IPS-20b (cell line): ENCODE data around the gene MST1.

Experiments used
- H3K27ac ChIP-seq: one replicate; pipeline ENCODE4 v1.5.1; 2013; ENCODE audit warnings: low read length
- H3K27me3 ChIP-seq: 2 replicates; pipeline ENCODE4 v1.6.1; 2013; ENCODE audit warnings: mild to moderate bottlenecking, low read length, inconsistent platforms; ENCODE audit not compliant: insufficient read depth
- H3K36me3 ChIP-seq: 2 replicates; pipeline ENCODE4 v1.6.1; 2013; ENCODE audit warnings: low read depth, mild to moderate bottlenecking, inconsistent platforms, low read length, moderate library complexity; ENCODE audit not compliant: insufficient read depth
- H3K4me1 ChIP-seq: 2 replicates; pipeline ENCODE4 v1.6.1; 2013; ENCODE audit warnings: mild to moderate bottlenecking, control low read depth, inconsistent platforms, low read length, moderate library complexity; ENCODE audit not compliant: insufficient read depth
- H3K4me3 ChIP-seq: 2 replicates; pipeline ENCODE4 v1.5.1; 2013; ENCODE audit warnings: mild to moderate bottlenecking, low read length, inconsistent platforms
- H3K9ac ChIP-seq: 2 replicates; pipeline ENCODE4 v1.6.1; 2013; ENCODE audit warnings: low read depth, mild to moderate bottlenecking, inconsistent platforms, low read length, moderate library complexity
- H3K9me3 ChIP-seq: 2 replicates; pipeline ENCODE4 v1.6.1; 2013; ENCODE audit warnings: mild to moderate bottlenecking, low read depth, low read length, inconsistent platforms; ENCODE audit not compliant: insufficient read depth

The MST1 gene

DNA sequence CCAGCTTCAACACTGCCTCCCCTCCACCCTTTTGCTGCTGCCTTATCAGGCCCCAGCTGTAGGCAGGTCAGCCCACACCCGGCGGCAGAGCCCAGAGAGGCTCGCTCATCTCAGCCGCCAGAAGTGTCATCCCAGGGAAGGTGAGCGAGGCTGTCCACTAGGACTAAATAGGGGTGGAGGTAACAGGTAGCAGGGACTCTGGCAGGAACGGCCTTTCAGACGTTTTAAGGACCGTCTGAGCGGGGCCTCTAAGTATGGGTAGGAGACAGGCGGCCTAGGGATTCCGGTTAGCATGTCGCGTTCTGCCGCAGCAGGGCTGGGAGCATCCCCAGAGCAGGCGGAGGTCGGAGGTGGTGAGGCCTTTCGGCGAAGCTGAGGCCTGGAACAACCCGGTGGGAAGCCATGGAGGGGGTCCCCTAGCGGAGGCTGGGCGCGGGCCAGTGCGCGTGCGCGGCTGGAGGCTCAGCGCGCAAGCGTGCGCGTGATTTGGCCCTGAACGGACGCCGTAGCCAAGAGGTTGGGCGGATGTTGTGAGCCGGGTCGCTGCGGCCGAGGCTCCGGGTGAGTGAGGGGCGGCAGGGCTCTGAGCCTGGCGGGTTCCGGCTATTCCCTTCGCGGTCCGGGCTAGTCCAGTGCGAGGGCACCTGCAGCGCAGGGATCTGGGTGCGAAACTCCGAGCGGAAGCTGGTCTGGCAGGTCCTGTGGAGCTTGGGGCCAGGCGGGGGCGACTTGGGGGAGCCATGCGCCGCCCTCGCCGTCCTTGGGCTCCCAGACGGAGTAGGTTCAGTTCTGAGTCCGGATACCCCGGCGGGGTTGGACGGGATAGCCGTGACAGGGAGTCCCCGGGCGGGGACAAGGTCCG lies at the start of gene MST1, which contains the start of gene RNF123:
Gene MST1 (minus strand): TSS at position 429 of the 862 bp plus-strand sequence. CDS start 783 bp downstream, outside the sequence.
Gene RNF123 (plus strand): TSS at position 512 of the 862 bp plus-strand sequence. CDS start 1,609 bp downstream, outside the sequence.
- Histone ChIP-seq H3K4me3 (peak within 1 kb of the TSS; percentile 89), H3K36me3 (0 out of 2 replicates have a peak, but pooled peaks cover 5% of the 10 kb centered on the region), H3K27ac (no peak within 1 kb of the TSS), H3K4me1 (no peaks in the 10 kb centered on the region), H3K9ac (peak within 1 kb of the TSS; percentile 88), H3K9me3 (no peaks in the 10 kb centered on the region), H3K27me3 (no peaks in the 10 kb centered on the region)

DNA sequence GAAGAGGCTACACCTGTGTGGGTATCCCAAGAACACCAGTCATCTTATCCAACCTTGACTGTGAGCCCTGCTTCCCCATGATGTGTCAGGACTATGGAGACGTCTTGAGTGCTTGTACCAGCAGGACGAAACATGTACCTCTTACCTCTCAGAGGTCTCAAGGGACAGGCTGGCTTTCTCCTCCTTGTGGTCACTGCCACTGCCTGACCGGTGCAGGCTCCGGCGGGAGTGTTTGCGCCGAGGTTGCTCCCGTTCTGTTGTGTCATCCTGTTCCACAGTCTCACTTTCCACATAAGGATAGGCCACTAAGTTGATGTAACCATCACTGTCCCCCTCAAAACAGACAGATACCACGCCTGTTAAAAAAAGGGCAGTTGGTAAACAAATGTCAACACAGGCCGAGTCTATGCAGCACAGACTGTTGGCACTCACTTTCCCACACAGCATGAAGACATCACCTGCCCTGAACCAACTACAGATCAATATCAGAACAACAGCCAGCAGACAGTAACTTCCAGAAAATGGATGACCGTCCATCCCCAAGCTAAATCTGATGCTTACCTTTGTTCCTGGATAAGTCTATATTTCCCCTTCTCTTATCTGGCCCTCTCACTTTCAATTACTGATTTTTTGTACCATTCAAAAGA lies 48.9 kb upstream of the MST1 start:
- H3K27me3 ChIP-seq: no peaks in the 10 kb centered on the region
- H3K9ac ChIP-seq: no peak overlapping the region
- H3K4me1 ChIP-seq: no peaks in the 10 kb centered on the region
- no peak overlapping the region for H3K4me3 ChIP-seq
- H3K36me3 ChIP-seq: peaks cover 48% of the 10 kb centered on the region
- no peaks in the 10 kb centered on the region for H3K9me3 ChIP-seq
- no peak overlapping the region for H3K27ac ChIP-seq

GRCh38 chr3:49734752-49735151 lies 45.5 kb upstream of the MST1 start:
- Histone ChIP-seq H3K27me3 (no peaks in the 10 kb centered on the region), H3K9ac (no peak overlapping the region), H3K27ac (no peak overlapping the region), H3K36me3 (peaks cover 79% of the 10 kb centered on the region), H3K9me3 (no peaks in the 10 kb centered on the region), H3K4me3 (no peak overlapping the region), H3K4me1 (no peaks in the 10 kb centered on the region)

GRCh38 chr3:49733551-49733950 lies 44.3 kb upstream of the MST1 start:
- Histone ChIP-seq H3K27me3 (no peaks in the 10 kb centered on the region), H3K36me3 (peaks cover 73% of the 10 kb centered on the region), H3K9me3 (no peaks in the 10 kb centered on the region), H3K9ac (no peak overlapping the region), H3K4me1 (no peaks in the 10 kb centered on the region), H3K27ac (no peak overlapping the region), H3K4me3 (no peak overlapping the region)

GRCh38 chr3:49732597-49732996 lies 43.3 kb upstream of the MST1 start:
- H3K36me3 ChIP-seq: peaks cover 71% of the 10 kb centered on the region
- H3K9ac ChIP-seq: no peak overlapping the region
- H3K4me3 ChIP-seq: no peak overlapping the region
- no peaks in the 10 kb centered on the region for H3K9me3 ChIP-seq
- no peaks in the 10 kb centered on the region for H3K4me1 ChIP-seq
- no peak overlapping the region for H3K27ac ChIP-seq
- no peaks in the 10 kb centered on the region for H3K27me3 ChIP-seq

DNA sequence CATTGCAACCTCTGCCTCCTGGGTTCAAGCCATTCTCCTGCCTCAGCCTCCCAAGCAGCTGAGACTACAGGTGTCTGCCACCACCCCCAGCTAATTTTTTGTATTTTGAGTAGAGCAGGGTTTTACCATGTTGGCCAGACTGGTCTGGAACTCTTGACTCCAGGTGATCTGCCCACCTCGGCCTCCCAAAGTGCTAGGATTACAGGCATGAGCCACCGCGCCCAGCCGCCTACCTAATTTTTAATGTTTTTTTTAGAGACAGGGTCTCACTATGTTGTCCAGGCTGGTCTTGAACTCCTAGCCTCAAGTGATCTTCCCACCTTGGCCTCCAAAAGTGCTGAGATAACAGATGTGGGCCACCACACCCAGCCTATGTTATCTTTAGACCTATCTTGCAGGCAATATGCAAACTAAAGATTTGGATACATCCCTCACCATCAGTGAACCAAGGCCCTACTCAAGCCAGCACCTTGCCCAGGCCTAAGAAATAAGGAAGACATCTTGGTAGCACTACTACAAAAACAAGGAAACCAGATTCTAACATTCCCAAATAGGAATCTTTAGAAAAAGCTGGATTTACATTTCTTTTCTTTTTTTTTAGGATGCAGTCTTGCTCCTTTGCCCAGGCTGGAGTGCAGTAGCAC lies 40.8 kb upstream of the MST1 start:
- H3K36me3 ChIP-seq: peaks cover 73% of the 10 kb centered on the region
- H3K9me3 ChIP-seq: no peaks in the 10 kb centered on the region
- H3K27me3 ChIP-seq: no peaks in the 10 kb centered on the region
- no peaks in the 10 kb centered on the region for H3K4me1 ChIP-seq
- no peak overlapping the region for H3K27ac ChIP-seq
- H3K9ac ChIP-seq: no peak overlapping the region
- H3K4me3 ChIP-seq: no peak overlapping the region

- H3K9me3 ChIP-seq: no peaks in the 10 kb centered on the region
- no peak overlapping the region for H3K9ac ChIP-seq
- no peak overlapping the region for H3K27ac ChIP-seq
- no peaks in the 10 kb centered on the region for H3K27me3 ChIP-seq
- H3K4me1 ChIP-seq: peaks cover 4% of the 10 kb centered on the region; the same call in 1 of the 2 replicates
- H3K36me3 ChIP-seq: peaks cover 57% of the 10 kb centered on the region
- no peak overlapping the region for H3K4me3 ChIP-seq
These were observed 38.7 kb upstream of the MST1 start for GRCh38 chr3:49727924-49728361.

GRCh38 chr3:49727154-49727923 lies 38.1 kb upstream of the MST1 start:
- Histone ChIP-seq H3K27ac (no peak overlapping the region), H3K36me3 (peaks cover 56% of the 10 kb centered on the region)

DNA sequence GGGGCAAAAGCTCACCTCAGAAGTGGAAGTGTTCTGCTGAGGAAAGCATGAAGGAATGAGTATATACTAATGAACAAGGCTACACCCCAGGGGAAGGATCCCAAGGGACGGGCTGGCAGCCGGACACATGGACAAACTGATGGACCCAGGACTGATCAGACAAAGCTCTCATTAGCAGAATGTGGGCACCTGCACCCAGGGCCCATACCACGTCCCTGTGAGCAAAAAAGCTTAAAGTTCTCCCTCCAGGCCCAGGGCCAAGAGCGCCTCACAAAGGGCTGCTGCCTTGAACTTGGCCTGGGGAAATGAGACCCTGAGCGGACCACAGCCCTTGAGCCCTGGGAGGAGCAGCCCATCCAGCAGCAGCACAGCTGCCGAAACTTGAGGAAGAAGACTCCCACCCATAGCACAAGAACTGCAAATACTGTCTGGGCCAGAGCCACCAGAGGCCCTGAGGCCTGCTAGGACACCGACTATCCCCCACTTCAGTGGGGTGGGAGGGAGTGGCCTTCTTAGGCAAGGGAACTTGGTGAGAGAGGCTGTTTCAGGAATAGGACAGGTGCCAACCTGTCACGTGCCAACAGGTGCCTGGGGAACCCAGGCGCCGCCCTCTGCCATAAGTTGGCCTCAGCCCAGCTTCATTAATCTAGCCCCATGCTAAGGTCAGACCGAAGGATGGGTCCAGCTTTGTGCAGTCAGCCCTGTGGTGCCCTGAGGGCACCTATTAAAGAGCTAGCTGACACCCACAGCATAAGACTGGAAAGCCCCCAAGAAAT lies 36.8 kb upstream of the MST1 start:
- H3K27me3 ChIP-seq: no peaks in the 10 kb centered on the region
- peaks cover 6% of the 10 kb centered on the region; the same call in 1 of the 2 replicates for H3K4me1 ChIP-seq
- H3K36me3 ChIP-seq: peaks cover 56% of the 10 kb centered on the region
- no peaks in the 10 kb centered on the region for H3K9me3 ChIP-seq
- H3K27ac ChIP-seq: no peak overlapping the region
- H3K9ac ChIP-seq: no peak overlapping the region
- no peak overlapping the region for H3K4me3 ChIP-seq

More at GRCh38 chr3:49727154-49727923, 38.1 kb upstream of the MST1 start:
- Histone ChIP-seq H3K4me3 (no peak overlapping the region), H3K9me3 (no peaks in the 10 kb centered on the region), H3K27me3 (no peaks in the 10 kb centered on the region), H3K9ac (no peak overlapping the region), H3K4me1 (peaks cover 6% of the 10 kb centered on the region; the same call in 1 of the 2 replicates)

- Histone ChIP-seq H3K27me3 (no peaks in the 10 kb centered on the region), H3K9me3 (no peaks in the 10 kb centered on the region), H3K4me3 (peak overlapping the region; percentile 99), H3K4me1 (peaks cover 6% of the 10 kb centered on the region; the same call in 1 of the 2 replicates), H3K36me3 (peaks cover 52% of the 10 kb centered on the region), H3K9ac (peak overlapping the region; percentile 94), H3K27ac (peak overlapping the region; percentile 79)
These were observed 35.3 kb upstream of the MST1 start for GRCh38 chr3:49724586-49724985.
